Ascending aorta (tissue), 2 donors: ENCODE data around the gene SLC25A33. TPM values are rescaled to one million over a fixed set of nuclear protein-coding genes. Genes with fewer than 3 reads are reported as not detected.
"Not testable (repeated sequence)": the region's sequence is repeated elsewhere in the genome, so short reads cannot be mapped to it uniquely, and the experiment has no call there.

ENCODE experiments used
- DNase-seq, 2 donors: peaks; one replicate each; pipeline ENCODE4 v3.0.0-alpha.2; 2019; ENCODE audit warnings: low spot score in 2 of 2
- H3K27ac ChIP-seq, 2 donors: fragments of 200-600 bp; sonication (generic); one replicate each; pipeline ENCODE4 v1.5.1; 2016 to 2017; ENCODE audit warnings: mild to moderate bottlenecking in 1 of 2
- H3K27me3 ChIP-seq: fragments of 200-600 bp; sonication (generic); one replicate; pipeline ENCODE4 v1.5.1; 2017
- H3K36me3 ChIP-seq, 2 donors: fragments of 200-600 bp; sonication (generic); one replicate each; pipeline ENCODE4 v1.5.1; 2016
- H3K4me1 ChIP-seq, 2 donors: fragments of 200-600 bp; sonication (generic); one replicate each; pipeline ENCODE4 v1.5.1; 2016 to 2017; ENCODE audit warnings: mild to moderate bottlenecking in 1 of 2
- H3K4me3 ChIP-seq, 2 donors: fragments of 200-600 bp; sonication (generic); one replicate each; pipeline ENCODE4 v1.5.1; 2016 to 2017; ENCODE audit warnings: mild to moderate bottlenecking in 1 of 2
- H3K9me3 ChIP-seq, 2 donors: fragments of 200-600 bp; sonication (generic); one replicate each; pipeline ENCODE4 v1.5.1; 2016
- intact Hi-C: fragments of 100-400 bp; cut with DNase I; formaldehyde crosslinking; loops from one replicate; pipeline ENCODE4 v1.15.1; 2023
- total RNA-seq: library from RNA; depleted of rRNA; stranded (reverse); fragments of >200 nt; gene quantifications from one replicate; pipeline ENCODE4 v1.1.0, GENCODE V29; 2016
- TF ChIP-seq, protein P1 (sequence below), 3 experiments: fragments of 200-600 bp in 2 of 3; fragments of 450-650 bp in 1 of 3; sonication (generic) in 2 of 3; IDR thresholded peaks; one replicate each; pipeline ENCODE4 v1.5.1; 2016 to 2019; ENCODE audit warnings: antibody characterized with exemption in 3 of 3, mild to moderate bottlenecking in 1 of 3, moderate library complexity in 1 of 3

The SLC25A33 gene
- total RNA-seq, 1 donor from 2014 or later = 0.11 TPM

GRCh38 chr1:9510130-9510529, 29.1 kb upstream of the SLC25A33 start:
- Histone ChIP-seq H3K27ac (no peak overlapping the region), H3K36me3 (no peaks in the 10 kb centered on the region), H3K9me3 (peaks cover 0 to 5% of the 10 kb centered on the region in 2 donors), H3K4me3 (no peak overlapping the region), H3K27me3 (no peaks in the 10 kb centered on the region), H3K4me1 (no peaks in the 10 kb centered on the region)
- intact Hi-C loops = no loop called here
- TF ChIP-seq, protein P1, sequence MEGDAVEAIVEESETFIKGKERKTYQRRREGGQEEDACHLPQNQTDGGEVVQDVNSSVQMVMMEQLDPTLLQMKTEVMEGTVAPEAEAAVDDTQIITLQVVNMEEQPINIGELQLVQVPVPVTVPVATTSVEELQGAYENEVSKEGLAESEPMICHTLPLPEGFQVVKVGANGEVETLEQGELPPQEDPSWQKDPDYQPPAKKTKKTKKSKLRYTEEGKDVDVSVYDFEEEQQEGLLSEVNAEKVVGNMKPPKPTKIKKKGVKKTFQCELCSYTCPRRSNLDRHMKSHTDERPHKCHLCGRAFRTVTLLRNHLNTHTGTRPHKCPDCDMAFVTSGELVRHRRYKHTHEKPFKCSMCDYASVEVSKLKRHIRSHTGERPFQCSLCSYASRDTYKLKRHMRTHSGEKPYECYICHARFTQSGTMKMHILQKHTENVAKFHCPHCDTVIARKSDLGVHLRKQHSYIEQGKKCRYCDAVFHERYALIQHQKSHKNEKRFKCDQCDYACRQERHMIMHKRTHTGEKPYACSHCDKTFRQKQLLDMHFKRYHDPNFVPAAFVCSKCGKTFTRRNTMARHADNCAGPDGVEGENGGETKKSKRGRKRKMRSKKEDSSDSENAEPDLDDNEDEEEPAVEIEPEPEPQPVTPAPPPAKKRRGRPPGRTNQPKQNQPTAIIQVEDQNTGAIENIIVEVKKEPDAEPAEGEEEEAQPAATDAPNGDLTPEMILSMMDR (IDR thresholded peaks at IDR 0.05) = no peak
- DNase-seq = no peak

DNA sequence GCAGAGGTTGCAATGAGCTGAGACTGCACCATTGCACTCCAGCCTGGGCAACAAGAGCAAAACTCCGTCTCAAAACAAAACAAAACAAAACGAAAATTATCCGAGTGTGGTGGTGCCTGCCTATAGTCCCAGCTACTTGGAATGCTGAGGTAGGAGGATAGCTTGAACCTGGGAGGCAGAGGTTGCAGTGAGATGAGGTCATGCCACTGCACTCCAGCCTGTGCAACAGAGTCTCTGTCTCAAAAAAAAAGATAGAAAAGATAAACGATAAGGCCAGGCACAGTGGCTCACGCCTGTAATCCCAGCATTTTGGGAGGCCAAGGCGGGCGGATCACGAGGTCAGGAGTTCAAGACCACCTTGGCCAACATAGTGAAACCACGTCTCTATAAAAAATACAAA, 23.7 kb upstream of the SLC25A33 start:
- intact Hi-C loops, DNase-seq, H3K27ac ChIP-seq, H3K27me3 ChIP-seq, H3K4me3 ChIP-seq, H3K4me1 ChIP-seq, H3K36me3 ChIP-seq, H3K9me3 ChIP-seq: not testable (repeated sequence)

- no peaks in the 10 kb centered on the region for H3K36me3 ChIP-seq
- H3K9me3 ChIP-seq = no peaks in the 10 kb centered on the region
- TF ChIP-seq, protein P1 (IDR thresholded peaks at IDR 0.05) = no peak
- H3K27ac ChIP-seq = no peak overlapping the region
- intact Hi-C loops = no loop called here
- no peaks in the 10 kb centered on the region for H3K4me1 ChIP-seq
- no peaks in the 10 kb centered on the region for H3K27me3 ChIP-seq
- no peak overlapping the region for H3K4me3 ChIP-seq
- no peak for DNase-seq
Observed at GRCh38 chr1:9518454-9518998, 20.7 kb upstream of the SLC25A33 start.

DNA sequence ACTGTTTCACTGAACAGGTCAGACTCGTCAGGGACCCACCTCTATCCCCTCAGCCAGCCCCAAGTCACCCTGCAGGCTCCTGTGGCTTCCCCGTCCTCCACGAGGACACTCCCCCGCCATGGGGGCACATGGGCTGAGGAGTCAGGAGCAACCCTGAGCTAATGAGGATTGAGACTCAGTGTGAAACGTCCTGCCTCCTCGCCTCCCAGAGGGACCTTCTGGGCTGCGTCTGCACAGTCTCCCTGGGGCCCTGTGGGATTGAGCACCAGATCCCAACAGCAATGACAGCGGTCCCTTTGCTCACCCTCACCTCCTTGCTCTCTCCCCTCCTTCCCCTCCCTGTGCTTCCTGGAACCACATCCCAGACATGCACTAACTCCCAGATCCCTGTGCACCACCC, 18.9 kb upstream of the SLC25A33 start:
- no peak for DNase-seq
- Histone ChIP-seq H3K27me3 (no peaks in the 10 kb centered on the region), H3K4me3 (no peak overlapping the region), H3K9me3 (no peaks in the 10 kb centered on the region), H3K36me3 (no peaks in the 10 kb centered on the region), H3K4me1 (no peaks in the 10 kb centered on the region), H3K27ac (no peak overlapping the region)
- TF ChIP-seq, protein P1 (IDR thresholded peaks at IDR 0.05) = no peak
- intact Hi-C loops = no loop called here

GRCh38 chr1:9529190-9529589, 10.1 kb upstream of the SLC25A33 start:
- no peak overlapping the region for H3K4me3 ChIP-seq
- no peaks in the 10 kb centered on the region for H3K9me3 ChIP-seq
- no peaks in the 10 kb centered on the region for H3K36me3 ChIP-seq
- no peak overlapping the region for H3K27ac ChIP-seq
- H3K27me3 ChIP-seq = no peaks in the 10 kb centered on the region
- TF ChIP-seq, protein P1 (IDR thresholded peaks at IDR 0.05) = no peak
- intact Hi-C loops = no loop called here
- H3K4me1 ChIP-seq = no peaks in the 10 kb centered on the region
- DNase-seq = no peak

DNA sequence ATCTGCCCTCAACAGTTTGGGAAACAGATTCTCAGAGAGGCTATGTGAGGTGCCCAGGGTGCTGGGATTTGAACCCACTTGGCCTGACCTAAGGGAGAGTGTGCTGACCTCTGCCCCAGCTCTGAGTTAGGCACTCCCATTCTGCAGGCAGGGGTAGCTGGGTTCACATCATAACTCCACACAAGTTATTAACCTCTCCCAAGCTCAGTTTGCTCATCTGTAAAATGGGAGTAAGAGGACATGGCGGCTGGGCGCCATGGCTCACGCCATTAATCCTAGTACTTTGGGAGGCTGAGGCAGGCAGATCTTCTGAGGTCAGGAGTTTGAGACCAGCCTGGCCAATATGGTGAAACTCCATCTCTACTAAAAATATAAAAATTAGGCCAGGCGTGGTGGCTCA, 8.9 kb upstream of the SLC25A33 start:
- TF ChIP-seq, protein P1 (IDR thresholded peaks at IDR 0.05) = no peak
- Histone ChIP-seq H3K4me3 (no peak overlapping the region), H3K27me3 (no peaks in the 10 kb centered on the region), H3K4me1 (no peaks in the 10 kb centered on the region), H3K9me3 (no peaks in the 10 kb centered on the region), H3K36me3 (no peaks in the 10 kb centered on the region), H3K27ac (no peak overlapping the region)
- DNase-seq = no peak
- intact Hi-C loops = no loop called here
